Keratinocyte (primary cell): ENCODE data around the gene PGAM2. TPM values are rescaled to one million over a fixed set of nuclear protein-coding genes. Genes with fewer than 3 reads are reported as not detected.
A peak's percentile ranks its signal among the peaks of the same experiment; 100 is the strongest.

Experiments
- DNase-seq: peaks from one replicate; pipeline ENCODE4 v3.0.0-alpha.2; 2011; ENCODE audit warnings: low read depth, missing footprints, low spot score
- FAIRE-seq: peaks from 2 replicates; lab custom pipeline; 2011; peaks lifted over from hg19 to GRCh38; lab: Jason Lieb, UNC
- H2AFZ ChIP-seq: 2 replicates; pipeline ENCODE4 v1.6.0; 2012; ENCODE audit warnings: low read length, control low read depth, inconsistent platforms; ENCODE audit not compliant: control insufficient read depth
- H3K27ac ChIP-seq: 2 replicates; pipeline ENCODE4 v1.5.1; 2011; ENCODE audit warnings: low read length; ENCODE audit not compliant: control insufficient read depth, insufficient read depth
- H3K27me3 ChIP-seq: 3 replicates; pipeline ENCODE4 v1.6.0; 2011; ENCODE audit warnings: low read length; ENCODE audit not compliant: control insufficient read depth, insufficient read depth; ENCODE audit errors: extremely low read depth
- H3K36me3 ChIP-seq, 2 experiments: 2 replicates in 1 of 2; 3 replicates in 1 of 2; pipeline ENCODE4 v1.5.1; 2011; ENCODE audit warnings: low read length in 2 of 2, mild to moderate bottlenecking in 1 of 2; ENCODE audit not compliant: control insufficient read depth in 2 of 2, insufficient read depth in 2 of 2; ENCODE audit errors: extremely low read depth in 1 of 2
- H3K4me1 ChIP-seq: 3 replicates; pipeline ENCODE4 v1.5.1; 2011; ENCODE audit warnings: low read length; ENCODE audit not compliant: control insufficient read depth, insufficient read depth; ENCODE audit errors: extremely low read depth
- H3K4me2 ChIP-seq: 3 replicates; pipeline ENCODE4 v1.6.0; 2011; ENCODE audit warnings: low read depth, low read length; ENCODE audit not compliant: control insufficient read depth, insufficient read depth; ENCODE audit errors: extremely low read depth
- H3K4me3 ChIP-seq, 3 experiments: fragments of 200-600 bp in 1 of 3; sonication (generic) in 1 of 3; 2 replicates in 2 of 3; 3 replicates in 1 of 3; pipeline ENCODE4 v1.5.1; 2011 to 2016; ENCODE audit warnings: low read length in 3 of 3, mild to moderate bottlenecking in 3 of 3, control low read depth in 2 of 3, inconsistent platforms in 1 of 3, low read depth in 1 of 3, mixed read lengths in 1 of 3, mixed run types in 1 of 3, moderate library complexity in 1 of 3; ENCODE audit not compliant: control insufficient read depth in 2 of 3, insufficient read depth in 2 of 3; ENCODE audit errors: extremely low read depth in 1 of 3
- H3K79me2 ChIP-seq: 2 replicates; pipeline ENCODE4 v1.6.0; 2012; ENCODE audit warnings: low read length; ENCODE audit not compliant: control insufficient read depth, insufficient read depth
- H3K9ac ChIP-seq: 3 replicates; pipeline ENCODE4 v1.6.0; 2011; ENCODE audit warnings: low read length; ENCODE audit not compliant: control insufficient read depth, insufficient read depth; ENCODE audit errors: extremely low read depth
- H3K9me1 ChIP-seq: 3 replicates; pipeline ENCODE4 v1.6.0; 2011; ENCODE audit warnings: low read length; ENCODE audit not compliant: control insufficient read depth, insufficient read depth; ENCODE audit errors: extremely low read depth
- H3K9me3 ChIP-seq: 2 replicates; pipeline ENCODE4 v1.5.1; 2012; ENCODE audit warnings: low read depth, low read length; ENCODE audit not compliant: control insufficient read depth
- H4K20me1 ChIP-seq: 3 replicates; pipeline ENCODE4 v1.6.0; 2011; ENCODE audit warnings: low read length; ENCODE audit not compliant: control insufficient read depth, insufficient read depth; ENCODE audit errors: extremely low read depth
- CTCF ChIP-seq, 3 experiments: IDR thresholded peaks in 1 of 3; conservative IDR thresholded peaks in 1 of 3; optimal IDR thresholded peaks in 1 of 3; 2 replicates in 2 of 3; 3 replicates in 1 of 3; pipeline versions ENCODE3 to v1.5.1; 2011; ENCODE audit warnings: low read length in 3 of 3, mild to moderate bottlenecking in 3 of 3, moderate library complexity in 2 of 3, control low read depth in 1 of 3, inconsistent platforms in 1 of 3; ENCODE audit not compliant: insufficient read depth in 2 of 3; ENCODE audit errors: extremely low read depth in 1 of 3
- EZH2 ChIP-seq: IDR thresholded peaks from one replicate; pipeline ENCODE4 v1.6.1; 2012; ENCODE audit warnings: inconsistent platforms, mild to moderate bottlenecking, low read length, moderate library complexity
- dilution Hi-C: fragments of 300-500 bp; cut with MboI; formaldehyde crosslinking; loops from one replicate; pipeline ENCODE4 v1.7.0; 2020; ENCODE audit warnings: low sequenced_read_pairs; ENCODE audit not compliant: extremely low pct_ligation_motif_present
- polyA plus RNA-seq, 5 experiments: library from polyadenylated mRNA; depleted of rRNA in 3 of 5; stranded (reverse) in 3 of 5; stranded (forward) in 1 of 5; unstranded in 1 of 5; fragments of >200 nt; gene quantifications; 1 replicate in 1 of 5; 2 replicates in 3 of 5; 3 replicates in 1 of 5; pipeline versions ENCODE4 v1.2.1 to v1.2.3, GENCODE V29; 2011 to 2012; ENCODE audit warnings: missing spikeins in 2 of 5, low read depth in 1 of 5, low replicate concordance in 1 of 5

PGAM2 gene
- polyA plus RNA-seq, 1 donor (not counting 4 experiments of a cell fraction or from before 2014, with no cell fraction given): not detected

DNA sequence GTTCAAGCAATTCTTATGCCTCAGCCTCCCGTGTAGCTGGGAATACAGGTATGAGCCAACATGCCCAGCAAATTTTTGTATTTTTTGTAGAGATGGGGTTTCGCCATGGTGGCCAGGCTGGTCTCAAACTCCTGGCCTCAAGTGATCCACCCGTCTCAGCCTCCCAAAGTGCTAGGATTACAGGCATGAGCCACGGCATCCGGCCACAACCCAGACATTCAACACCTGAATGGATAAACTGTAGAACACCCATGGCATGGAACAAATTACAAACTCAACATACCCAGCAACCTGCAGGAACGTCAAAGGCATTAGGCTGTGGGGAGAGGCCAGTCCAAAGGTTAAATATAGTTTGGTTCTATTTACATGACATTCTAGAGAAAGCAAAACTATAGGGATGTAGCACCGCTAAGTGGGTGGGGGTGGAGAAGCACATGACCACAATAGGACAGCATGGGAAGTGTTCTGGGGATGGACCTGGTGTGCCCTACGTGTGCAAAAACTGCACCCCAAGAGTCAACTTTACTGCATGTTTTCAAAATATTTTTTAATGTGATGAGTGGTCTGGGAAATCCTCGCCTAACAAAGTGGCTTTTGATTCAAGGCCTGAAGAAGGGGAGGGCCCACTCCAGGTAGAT lies 6.5 kb upstream of the PGAM2 start:
- peak overlapping the region; percentile 13 for H3K9ac ChIP-seq
- H3K4me3 ChIP-seq: peak overlapping the region in 1 of 3 experiments; percentile 18
- FAIRE-seq: peak; percentile 13
- dilution Hi-C loops: no loop called here
- H3K27ac ChIP-seq: peak overlapping the region; percentile 82
- no peak for TF ChIP-seq EZH2
- TF ChIP-seq CTCF (optimal IDR thresholded peaks at IDR 0.05 in 1 of 3, IDR thresholded peaks at IDR 0.05 in 1 of 3, conservative IDR thresholded peaks at IDR 0.05 in 1 of 3; ENCODE audit: extremely low read depth in 1 of 3, insufficient read depth in 2 of 3, low read length in 3 of 3): no peak
- H3K9me1 ChIP-seq: peaks cover 3% of the 10 kb centered on the region
- H2AFZ ChIP-seq: no peak overlapping the region
- H3K79me2 ChIP-seq: no peaks in the 10 kb centered on the region
- no peaks in the 10 kb centered on the region for H3K9me3 ChIP-seq
- H3K36me3 ChIP-seq: peaks cover 0 to 5% of the 10 kb centered on the region in 2 experiments
- peak overlapping the region; percentile 68 for H3K4me2 ChIP-seq
- H3K4me1 ChIP-seq: peaks cover 36% of the 10 kb centered on the region
- H3K27me3 ChIP-seq: no peaks in the 10 kb centered on the region
- DNase-seq: no peak
- H4K20me1 ChIP-seq: no peaks in the 10 kb centered on the region

DNA sequence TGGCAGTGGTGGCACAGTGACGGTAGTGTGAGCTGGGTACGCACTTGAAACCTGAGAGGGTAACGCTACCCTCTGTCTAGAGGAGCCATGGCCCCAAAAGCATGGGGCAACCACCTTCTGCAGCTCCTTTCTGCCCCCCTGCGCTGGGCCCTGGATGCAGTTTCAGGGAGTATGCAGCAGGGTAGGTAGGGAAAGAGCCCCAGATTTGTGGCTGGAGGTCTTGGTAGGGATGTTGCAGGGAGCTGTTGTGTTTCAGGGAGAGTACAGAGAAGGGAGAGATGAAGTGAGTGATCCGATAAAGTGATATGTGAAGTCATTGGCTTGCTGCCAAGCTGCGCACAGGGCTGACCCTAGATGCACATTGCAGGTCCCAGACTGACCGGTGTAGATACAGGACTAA lies 2.7 kb upstream of the PGAM2 start:
- no peaks in the 10 kb centered on the region for H3K9me3 ChIP-seq
- H3K27me3 ChIP-seq: no peaks in the 10 kb centered on the region
- H3K36me3 ChIP-seq: no peaks in the 10 kb centered on the region
- peaks cover 26% of the 10 kb centered on the region for H3K4me1 ChIP-seq
- DNase-seq: no peak
- H2AFZ ChIP-seq: no peak overlapping the region
- H3K79me2 ChIP-seq: no peaks in the 10 kb centered on the region
- dilution Hi-C loops: no loop called here
- no peak overlapping the region for H3K9ac ChIP-seq
- H4K20me1 ChIP-seq: no peaks in the 10 kb centered on the region
- no peak for FAIRE-seq
- H3K9me1 ChIP-seq: no peaks in the 10 kb centered on the region
- H3K27ac ChIP-seq: no peak overlapping the region
- no peak overlapping the region for H3K4me2 ChIP-seq
- TF ChIP-seq CTCF (optimal IDR thresholded peaks at IDR 0.05 in 1 of 3, IDR thresholded peaks at IDR 0.05 in 1 of 3, conservative IDR thresholded peaks at IDR 0.05 in 1 of 3; ENCODE audit: extremely low read depth in 1 of 3, insufficient read depth in 2 of 3, low read length in 3 of 3) (no peak), EZH2 (no peak)
- no peak overlapping the region for H3K4me3 ChIP-seq
